GM12892 (cell line): ENCODE results near the gene SULT1A2. TPM values are rescaled to one million over a fixed set of nuclear protein-coding genes. Genes with fewer than 3 reads are reported as not detected.
"Not testable (repeated sequence)": the region's sequence is repeated elsewhere in the genome, so short reads cannot be mapped to it uniquely, and the experiment has no call there.

Experiments
- DNase-seq: peaks from one replicate; pipeline ENCODE4 v3.0.0; 2011; ENCODE audit not compliant: insufficient read length
- FAIRE-seq: peaks from 2 replicates; lab custom pipeline; 2011; peaks lifted over from hg19 to GRCh38; lab: Jason Lieb, UNC
- POLR2A ChIP-seq: IDR thresholded peaks from 2 replicates; pipeline ENCODE4 v1.6.1; 2011; ENCODE audit warnings: low read depth, low read length, control low read depth
- POLR2AphosphoS5 ChIP-seq: IDR thresholded peaks from 2 replicates; pipeline ENCODE4 v1.6.1; 2011; ENCODE audit warnings: low read depth, low read length, control low read depth
- TAF1 ChIP-seq: IDR thresholded peaks from 2 replicates; pipeline ENCODE4 v1.6.1; 2011; ENCODE audit warnings: low read depth, mild to moderate bottlenecking, control low read depth, low read length, borderline replicate concordance
- polyA plus RNA-seq: library from polyadenylated mRNA; unstranded; fragments of >200 nt; gene quantifications from one replicate; pipeline ENCODE4 v1.2.1, GENCODE V29; 2012; ENCODE audit warnings: missing spikeins, inconsistent platforms; ENCODE audit not compliant: missing spikeins

SULT1A2 gene
- polyA plus RNA-seq = 0.25 TPM

DNA sequence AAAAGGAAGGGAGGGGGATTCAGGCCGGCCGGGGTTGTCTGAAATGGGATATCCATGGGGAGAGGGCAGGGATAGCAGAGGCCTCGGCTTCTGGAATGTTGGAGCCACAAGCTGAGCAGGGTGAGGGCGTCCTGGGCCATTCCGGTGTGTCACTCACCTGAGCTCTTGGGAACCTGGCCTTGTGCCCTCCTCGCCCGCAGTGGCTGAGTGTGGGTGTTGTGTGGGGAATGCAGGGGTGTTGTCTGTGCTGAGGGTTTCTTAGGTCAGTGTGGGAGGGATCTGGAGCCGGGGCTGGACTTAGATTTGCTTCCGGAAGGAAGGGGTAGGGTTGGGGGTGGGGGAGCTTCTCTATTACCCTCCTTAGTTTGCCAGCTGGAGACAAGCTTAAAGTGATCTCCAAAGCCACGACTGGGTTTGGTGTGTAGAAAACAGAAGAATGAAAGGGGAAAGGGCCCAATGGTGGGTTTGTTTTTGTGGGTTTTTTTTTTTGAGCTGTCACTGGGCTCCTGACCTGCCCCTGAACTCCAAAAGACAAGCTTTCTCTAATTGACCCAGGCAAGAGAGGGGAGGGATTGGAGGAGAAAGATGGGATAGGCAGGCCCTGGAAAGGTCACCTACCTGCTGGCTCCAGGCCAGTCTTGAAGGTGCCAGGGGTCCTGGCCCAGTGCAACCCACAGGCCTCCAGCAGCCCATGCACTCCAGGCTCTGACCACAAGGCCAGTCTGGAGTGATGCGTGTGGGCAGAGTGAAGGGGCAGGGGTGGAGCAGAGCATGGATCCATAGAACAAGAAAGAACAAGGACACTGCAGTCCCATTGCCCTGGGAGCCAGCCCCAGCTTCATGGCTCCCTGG, at the start of gene SULT1A2:
Gene SULT1A2 (minus strand): TSS at position 211 of the 852 bp plus-strand sequence. CDS start 1,120 bp downstream, outside the sequence.
- DNase-seq (no peak), FAIRE-seq (no peak)
- no peak for TF ChIP-seq POLR2AphosphoS5
- TF ChIP-seq POLR2A = no peak
- TF ChIP-seq TAF1 = no peak

DNA sequence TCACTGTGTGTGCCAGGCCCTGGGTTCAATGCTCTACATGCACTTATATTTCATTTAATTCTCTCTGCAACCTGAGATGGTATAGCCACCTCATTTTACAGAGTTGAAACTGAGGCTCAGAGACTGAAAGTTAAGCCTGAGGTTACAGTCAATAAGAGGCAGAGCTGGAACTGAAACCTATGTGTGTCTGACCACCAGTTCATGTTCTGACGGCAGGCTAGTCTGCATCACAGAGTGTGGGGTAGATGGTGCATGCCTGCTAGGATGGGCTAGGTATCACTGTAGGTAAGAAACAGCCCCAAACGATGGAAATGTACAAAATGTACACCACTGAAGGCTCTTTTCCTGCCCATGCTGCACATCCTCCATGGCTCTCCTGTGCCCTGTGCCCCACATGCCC, 43.1 kb upstream of the SULT1A2 start:
- not testable (repeated sequence) for FAIRE-seq

DNA sequence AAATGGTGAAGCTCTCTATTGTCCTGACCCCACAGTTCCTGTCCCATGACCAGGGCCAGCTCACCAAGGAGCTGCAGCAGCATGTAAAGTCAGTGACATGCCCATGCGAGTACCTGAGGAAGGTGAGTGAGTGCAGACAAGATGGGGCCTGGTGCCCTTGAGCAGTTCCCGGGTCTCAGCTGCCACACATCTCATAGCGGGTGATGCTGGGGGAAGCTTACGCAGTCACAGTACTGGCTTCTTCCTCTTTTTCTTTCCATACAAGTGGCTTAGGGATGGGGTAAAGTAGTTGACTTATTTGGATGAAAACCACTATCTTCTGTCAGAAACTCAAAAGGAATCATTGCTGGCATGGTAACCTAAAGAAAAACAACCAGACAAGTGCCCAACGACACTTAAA, 41.5 kb upstream of the SULT1A2 start:
- FAIRE-seq, DNase-seq: not testable (repeated sequence)

More for the DNA sequence above, 43.1 kb upstream of the SULT1A2 start:
- DNase-seq = not testable (repeated sequence)

DNA sequence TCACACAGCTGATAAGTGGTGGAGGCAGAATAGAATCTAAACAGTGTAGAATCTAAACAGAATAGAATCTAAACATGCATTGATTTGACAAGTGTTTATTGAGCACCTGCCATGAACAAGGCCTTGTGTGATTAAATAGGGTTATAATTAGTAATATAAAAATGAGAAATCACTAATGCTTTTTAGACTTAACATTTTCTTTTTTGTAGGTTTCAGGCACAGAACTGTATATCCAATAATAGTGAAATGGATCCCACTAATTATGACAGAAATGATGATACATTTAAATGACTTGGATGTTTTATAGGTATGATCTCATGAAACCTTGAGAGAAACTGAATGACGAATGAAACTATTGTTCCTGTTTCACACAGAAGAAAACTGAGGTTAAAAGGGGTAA, 40.9 kb upstream of the SULT1A2 start, which contains the start of gene NPIPB8:
Gene NPIPB8 (plus strand): TSS at position 301 of the 400 bp plus-strand sequence. CDS start 296 bp downstream, outside the sequence.
- not testable (repeated sequence) for DNase-seq

DNA sequence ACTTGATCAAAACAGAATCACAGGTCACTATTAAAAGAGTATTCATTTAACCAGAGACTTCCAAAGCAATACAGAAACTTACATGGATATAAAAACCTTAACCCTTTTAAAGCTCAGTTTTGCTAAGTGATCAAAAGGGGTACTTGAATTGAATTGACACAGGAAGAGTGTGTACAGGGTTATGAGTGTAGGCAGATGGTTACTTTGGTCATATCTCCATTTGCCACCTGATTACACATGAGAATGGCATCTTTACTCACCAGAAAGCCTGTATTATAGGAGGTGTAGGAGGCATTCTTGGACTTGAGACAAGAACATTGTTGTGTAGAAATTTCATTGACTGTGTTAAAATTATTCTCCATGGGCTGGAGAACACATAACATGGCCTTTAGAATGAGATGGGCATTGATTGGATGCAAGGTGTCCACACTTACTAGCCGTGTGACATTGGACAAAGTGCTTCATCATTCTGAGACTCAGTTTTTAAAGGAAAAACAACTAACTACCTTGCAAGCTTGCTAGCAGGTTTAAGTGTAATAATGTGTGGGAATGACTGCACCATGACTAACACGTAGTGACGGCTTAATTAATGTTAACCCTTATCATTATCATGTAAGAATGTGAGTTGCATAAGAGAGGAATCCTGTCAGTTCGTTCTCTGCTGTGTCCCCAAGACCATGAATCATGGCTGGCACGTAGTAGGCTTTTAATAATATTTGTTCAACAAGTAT, 39.4 kb upstream of the SULT1A2 start:
- DNase-seq, FAIRE-seq: not testable (repeated sequence)

More for the DNA sequence above, 40.9 kb upstream of the SULT1A2 start, which contains the start of gene NPIPB8:
- not testable (repeated sequence) for FAIRE-seq

DNA sequence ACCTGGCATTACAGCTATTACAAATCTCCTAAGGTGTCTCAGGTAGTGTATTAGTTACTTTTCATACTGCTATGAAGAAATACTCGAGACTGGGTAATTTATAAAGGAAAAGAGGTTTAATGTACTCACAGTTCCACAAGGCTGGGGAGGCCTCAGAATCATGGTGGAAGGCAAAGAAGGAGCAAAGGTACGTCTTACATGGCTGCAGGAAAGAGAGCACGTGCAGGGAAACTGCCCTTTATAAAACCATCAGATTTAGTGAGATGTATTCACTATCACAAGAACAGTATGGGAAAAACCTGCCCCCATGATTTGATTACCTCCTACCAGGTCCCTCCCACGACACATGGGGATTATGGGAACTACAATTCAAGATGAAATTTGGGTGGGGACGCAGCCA, 34.1 kb upstream of the SULT1A2 start:
- not testable (repeated sequence) for FAIRE-seq, DNase-seq

DNA sequence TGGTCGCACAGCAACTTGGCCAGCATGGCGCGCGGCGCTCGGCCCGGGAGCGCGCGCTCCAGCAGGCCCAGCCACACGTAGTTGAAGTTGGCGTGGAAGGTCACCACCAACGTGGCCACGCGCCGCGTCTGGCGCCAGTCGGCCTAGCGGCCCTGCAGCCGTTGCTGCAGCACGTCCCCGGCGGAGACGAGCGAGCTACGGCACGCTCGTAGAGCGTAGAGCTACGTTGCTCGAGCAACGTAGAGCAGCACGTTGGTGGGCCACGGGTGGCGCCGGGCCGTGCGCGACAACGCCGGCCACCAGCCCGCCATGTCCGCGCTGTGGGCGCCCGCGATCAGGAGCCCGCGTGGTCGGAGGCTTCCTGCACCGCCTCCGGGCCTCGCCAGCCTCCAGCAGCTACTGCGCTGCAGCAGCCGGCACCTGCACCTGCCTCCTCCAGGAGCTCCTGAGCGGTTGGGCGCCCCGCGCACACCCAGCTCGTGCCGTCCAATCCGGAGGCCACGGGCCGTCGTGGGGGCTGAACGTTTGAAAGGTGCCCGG, 26.4 kb upstream of the SULT1A2 start:
- DNase-seq (peak; percentile 49), FAIRE-seq (peak; percentile 74)
- no peak for TF ChIP-seq POLR2AphosphoS5
- TF ChIP-seq POLR2A = no peak
- TF ChIP-seq TAF1 = no peak

DNA sequence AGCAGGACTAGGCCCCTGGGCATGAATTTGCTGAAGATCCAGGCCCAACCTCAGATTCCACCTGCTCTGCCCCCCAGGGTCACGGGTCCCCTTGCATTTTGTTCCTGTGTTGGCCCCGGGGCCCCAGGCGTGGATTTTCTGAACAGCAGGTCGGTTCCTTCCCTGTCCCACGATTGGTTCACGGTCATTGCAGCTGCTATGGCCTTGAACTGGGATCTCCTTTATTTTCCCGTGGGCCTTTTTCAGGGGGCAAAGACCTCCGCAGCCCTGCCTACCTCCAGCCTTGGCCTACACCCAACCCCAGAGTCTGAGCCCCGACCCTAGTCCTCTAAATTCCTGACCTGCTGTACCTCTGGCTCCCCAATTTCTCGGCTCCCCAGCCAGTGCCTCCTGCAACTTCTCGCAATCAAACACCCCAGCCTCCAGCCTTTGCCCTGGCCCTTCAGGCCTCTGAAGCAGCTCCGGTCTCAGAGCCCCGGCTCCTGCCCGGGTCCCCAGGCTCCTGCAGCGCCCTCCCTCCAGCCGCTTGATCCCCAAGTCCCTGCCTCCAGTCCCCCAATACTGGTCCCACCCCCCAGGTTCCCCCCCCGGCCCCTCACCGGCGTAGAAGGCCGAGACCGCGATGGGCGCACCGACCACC, 25.8 kb upstream of the SULT1A2 start:
- not testable (repeated sequence) for FAIRE-seq, DNase-seq

DNA sequence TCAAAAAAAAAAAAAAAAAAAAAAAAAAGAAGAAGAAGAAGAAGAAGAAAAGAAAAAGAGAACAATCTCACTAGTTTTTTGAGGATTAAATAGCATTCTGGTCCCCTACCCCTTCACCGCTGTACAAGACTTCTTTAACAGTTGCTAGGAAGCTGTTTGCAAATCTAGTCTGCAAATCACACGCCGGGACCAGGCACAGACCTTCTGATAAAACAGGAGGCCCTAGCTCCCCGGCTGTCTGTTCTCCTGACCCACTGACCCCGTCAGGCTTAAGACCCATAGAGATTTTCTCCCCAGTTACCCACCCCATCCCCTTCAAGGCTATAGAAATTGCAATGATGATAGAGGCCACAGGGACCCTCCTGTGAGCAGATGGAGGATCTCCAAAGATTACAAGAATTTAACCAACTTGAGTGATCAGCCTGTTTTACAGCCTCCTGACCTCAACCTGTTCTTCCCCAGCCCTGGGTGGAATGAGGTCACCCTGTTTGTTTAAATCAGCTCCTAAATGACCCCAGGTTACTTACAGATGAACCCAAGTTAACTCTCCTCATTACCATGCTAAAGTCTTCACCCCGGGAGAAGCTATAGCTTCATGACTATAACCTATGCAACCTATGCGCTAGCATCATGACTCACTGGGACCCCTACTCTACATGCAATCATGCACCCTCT, 24.8 kb upstream of the SULT1A2 start:
- TF ChIP-seq TAF1 (no peak), POLR2AphosphoS5 (no peak), POLR2A (no peak)
- FAIRE-seq = no peak
- no peak for DNase-seq

DNA sequence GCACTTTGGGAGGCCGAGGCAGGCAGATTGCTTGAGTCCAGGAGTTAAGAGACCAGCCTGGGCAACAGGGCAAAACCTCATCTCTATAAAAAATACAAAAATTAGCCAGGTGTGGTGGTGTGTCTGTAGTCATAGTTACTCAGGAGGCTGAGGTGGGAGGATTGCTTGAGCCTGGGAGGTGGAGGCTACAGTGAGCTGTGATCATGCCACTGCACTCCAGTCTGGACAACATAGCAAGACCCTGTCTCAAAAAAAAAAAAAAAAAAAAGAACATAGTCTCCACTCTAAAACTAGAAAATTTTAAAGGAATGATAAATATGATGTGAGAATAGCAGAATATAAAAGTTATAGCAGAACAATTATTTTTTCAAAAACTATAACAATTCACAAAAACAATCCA, 23.5 kb upstream of the SULT1A2 start:
- DNase-seq, FAIRE-seq: not testable (repeated sequence)

DNA sequence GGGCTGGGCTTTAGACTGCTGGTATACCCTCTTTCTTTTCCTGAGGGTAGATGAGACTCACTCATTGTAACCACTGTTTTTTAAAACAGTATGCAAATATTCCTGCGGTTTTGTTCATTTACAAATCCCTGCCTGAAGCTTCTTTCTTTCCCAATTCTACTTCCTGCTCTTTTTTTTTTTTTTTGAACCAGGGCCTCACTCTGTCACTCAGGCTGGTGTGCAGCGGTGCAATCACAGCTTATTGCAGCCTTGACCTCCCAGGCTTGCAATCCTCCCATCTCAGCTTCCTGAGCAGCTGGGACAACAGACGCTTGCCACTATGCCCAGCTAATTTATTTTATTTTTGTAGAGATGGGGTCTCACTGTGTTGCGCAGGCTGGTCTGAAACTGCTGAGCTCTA, 21.0 kb upstream of the SULT1A2 start:
- DNase-seq = no peak
- TF ChIP-seq TAF1 (no peak), POLR2AphosphoS5 (no peak), POLR2A (no peak)

DNA sequence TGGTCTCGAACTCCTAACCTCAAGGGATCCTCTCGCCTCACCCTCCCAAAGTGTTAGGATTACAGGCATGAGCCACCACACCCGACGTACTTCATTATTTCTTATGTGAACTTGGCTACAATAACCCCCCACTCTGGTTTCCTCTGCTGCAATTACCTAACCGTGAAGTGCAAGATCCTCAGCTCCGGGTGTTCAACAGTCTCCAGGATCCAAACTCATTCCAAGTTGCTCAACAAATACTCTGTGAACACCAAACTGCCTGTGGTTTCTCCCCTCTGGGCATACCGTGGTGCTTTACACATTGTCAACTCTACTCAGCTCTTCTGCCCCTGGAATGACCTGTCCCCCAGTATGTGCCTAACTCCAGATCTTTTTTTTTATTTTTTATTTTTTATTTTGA, 19.8 kb upstream of the SULT1A2 start:
- TF ChIP-seq POLR2AphosphoS5 = no peak
- TF ChIP-seq POLR2A = no peak
- no peak for TF ChIP-seq TAF1
- no peak for FAIRE-seq
- no peak for DNase-seq

More for the DNA sequence above, 21.0 kb upstream of the SULT1A2 start:
- FAIRE-seq = no peak

DNA sequence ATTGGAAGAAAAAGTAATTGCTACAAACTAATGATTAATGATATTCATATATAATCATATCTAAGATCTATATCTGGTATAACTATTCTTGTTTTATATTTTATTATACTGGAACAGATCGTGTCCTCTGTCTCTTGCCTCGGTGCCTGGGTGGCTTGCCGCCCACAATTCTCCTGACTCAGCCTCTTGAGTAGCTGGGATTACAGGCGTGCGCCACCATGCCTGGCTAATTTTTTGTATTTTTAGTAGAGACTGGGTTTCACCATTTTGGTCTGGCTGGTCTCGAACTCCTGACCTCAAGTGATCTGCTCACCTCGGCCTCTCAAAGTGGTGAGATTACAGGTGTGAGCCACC, 19.4 kb upstream of the SULT1A2 start:
- not testable (repeated sequence) for DNase-seq, FAIRE-seq

DNA sequence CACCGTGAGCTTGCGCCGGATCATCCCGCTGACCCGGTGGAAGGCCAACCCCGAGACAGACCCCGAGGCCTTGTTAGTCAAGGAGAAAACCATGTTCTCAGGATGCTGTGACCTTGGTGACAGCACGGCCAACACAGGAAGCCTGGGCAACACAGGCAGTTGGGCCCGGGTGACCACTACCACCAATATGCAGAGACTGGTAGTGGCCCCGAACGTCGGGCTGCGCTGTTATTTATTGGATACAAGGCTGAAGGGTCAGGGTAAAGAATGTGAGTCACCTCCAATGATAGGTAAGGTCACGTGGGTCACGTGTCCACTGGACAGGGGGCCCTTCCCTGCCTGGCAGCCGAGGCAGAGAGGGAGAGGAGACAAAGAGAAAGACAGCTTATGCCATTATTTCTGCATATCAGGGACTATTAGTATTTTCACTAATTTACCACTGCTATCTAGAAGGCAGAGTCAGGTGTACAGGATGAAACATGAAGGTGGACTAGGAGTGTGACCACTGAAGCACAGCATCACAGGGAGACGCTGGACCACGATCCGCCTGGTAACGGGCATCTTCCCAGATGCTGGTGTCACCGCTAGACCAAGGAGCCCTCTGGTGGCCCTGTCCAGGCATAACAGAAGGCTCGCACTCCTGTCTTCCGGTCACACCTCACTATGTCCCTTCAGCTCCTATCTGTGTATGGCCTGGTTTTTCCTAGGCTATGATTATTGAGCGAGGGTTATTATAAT, 18.8 kb upstream of the SULT1A2 start:
- not testable (repeated sequence) for FAIRE-seq, DNase-seq

DNA sequence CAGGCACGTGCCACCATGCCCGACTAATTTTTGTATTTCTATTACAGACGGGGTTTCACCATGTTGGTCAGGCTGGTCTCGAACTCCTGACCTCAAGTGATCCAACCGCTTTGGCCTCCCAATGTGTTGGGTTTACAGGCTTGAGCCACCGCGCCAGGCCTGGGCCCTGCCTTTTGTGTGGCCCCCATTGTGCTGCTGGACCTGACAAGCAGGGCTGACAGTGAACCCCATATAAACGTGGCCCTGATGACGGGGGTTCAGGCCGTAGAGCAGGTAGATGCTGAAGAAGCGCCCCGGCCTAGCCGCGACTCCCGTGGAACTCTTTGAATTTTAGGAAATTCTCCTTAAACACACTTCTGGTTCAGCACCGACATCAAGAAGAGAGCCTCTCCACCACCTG, 17.7 kb upstream of the SULT1A2 start:
- FAIRE-seq, DNase-seq: not testable (repeated sequence)

DNA sequence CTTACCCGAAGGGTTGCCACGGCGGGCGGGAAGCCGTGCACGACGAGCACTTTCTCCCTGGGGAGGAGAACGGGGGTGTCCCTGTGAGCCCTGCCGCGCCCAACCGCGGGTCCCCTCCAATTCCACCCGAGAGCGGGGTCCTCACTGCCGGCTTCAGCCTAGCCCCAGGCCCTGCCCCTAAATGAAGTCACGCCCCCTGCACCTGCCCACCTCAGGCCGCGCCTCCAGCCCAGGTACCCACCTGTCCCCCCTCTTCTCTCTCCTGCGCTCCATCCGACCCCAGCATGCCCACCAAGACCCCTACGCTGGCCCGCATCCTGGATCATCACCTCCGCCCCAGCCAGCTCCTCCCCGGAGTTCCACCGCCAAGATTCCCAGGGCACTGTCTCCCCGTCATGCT, 17.1 kb upstream of the SULT1A2 start:
- FAIRE-seq, DNase-seq: not testable (repeated sequence)
